Uterus (tissue), 2 donors: ENCODE results near the gene DUSP6.

Experiments
- POLR2A ChIP-seq, 2 donors: fragments of 450-650 bp; IDR thresholded peaks; one replicate each; pipeline ENCODE4 v1.6.1; 2016; ENCODE audit warnings: antibody characterized with exemption in 2 of 2, mild to moderate bottlenecking in 1 of 2, moderate library complexity in 1 of 2
- TF ChIP-seq, protein P1 (sequence below), 4 experiments: fragments of 200-600 bp in 2 of 4; fragments of 450-650 bp in 2 of 4; sonication (generic) in 2 of 4; IDR thresholded peaks; one replicate each; pipeline ENCODE4 v1.5.1; 2016 to 2019; ENCODE audit warnings: antibody characterized with exemption in 4 of 4, mild to moderate bottlenecking in 2 of 4, moderate library complexity in 1 of 4

DNA sequence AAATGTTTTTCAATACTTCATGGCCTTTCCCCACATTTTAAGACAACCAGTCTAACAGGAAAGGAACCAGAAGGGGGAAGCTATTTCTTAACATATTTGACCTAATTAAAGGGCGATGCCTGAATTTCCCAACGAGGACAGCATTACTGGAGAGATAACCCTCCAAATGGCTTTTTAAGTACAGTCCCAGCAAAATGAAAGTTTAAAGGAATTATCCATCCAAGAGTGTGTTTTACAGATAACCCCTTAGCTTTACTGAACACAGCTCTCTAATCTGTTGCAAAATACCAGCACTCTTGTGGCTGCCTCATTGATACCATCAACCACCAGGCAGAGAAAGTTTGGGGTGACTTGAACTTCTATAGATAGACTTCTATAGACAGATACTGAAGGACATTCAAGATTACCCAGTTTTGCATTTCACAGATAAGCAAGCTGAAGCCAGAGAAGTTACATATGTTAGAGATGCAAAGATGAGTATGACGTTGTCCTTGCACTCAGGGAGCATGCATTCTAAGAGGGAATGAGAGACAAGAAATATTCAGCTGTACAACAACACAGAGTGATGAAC, 41.3 kb upstream of the DUSP6 start:
- TF ChIP-seq, protein P1, sequence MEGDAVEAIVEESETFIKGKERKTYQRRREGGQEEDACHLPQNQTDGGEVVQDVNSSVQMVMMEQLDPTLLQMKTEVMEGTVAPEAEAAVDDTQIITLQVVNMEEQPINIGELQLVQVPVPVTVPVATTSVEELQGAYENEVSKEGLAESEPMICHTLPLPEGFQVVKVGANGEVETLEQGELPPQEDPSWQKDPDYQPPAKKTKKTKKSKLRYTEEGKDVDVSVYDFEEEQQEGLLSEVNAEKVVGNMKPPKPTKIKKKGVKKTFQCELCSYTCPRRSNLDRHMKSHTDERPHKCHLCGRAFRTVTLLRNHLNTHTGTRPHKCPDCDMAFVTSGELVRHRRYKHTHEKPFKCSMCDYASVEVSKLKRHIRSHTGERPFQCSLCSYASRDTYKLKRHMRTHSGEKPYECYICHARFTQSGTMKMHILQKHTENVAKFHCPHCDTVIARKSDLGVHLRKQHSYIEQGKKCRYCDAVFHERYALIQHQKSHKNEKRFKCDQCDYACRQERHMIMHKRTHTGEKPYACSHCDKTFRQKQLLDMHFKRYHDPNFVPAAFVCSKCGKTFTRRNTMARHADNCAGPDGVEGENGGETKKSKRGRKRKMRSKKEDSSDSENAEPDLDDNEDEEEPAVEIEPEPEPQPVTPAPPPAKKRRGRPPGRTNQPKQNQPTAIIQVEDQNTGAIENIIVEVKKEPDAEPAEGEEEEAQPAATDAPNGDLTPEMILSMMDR (IDR thresholded peaks at IDR 0.05) = no peak
- TF ChIP-seq POLR2A (IDR thresholded peaks at IDR 0.05) = no peak
